Neural progenitor cell (in vitro differentiated cells): ENCODE measurements around the gene ENPP6. TPM values are rescaled to one million over a fixed set of nuclear protein-coding genes. Genes with fewer than 3 reads are reported as not detected.
A peak's percentile ranks its signal among the peaks of the same experiment; 100 is the strongest.

ENCODE experiments used
- DNase-seq: peaks from one replicate; pipeline ENCODE4 v3.0.0-alpha.2; 2016; ENCODE audit warnings: low spot score
- H2AFZ ChIP-seq: fragments of 200-600 bp; sonication (generic); replicated peaks from 2 replicates; pipeline ENCODE4 v1.6.1; 2016; ENCODE audit warnings: antibody characterized with exemption
- H3F3A ChIP-seq: fragments of 200-600 bp; sonication (generic); 2 replicates; pipeline ENCODE4 v1.6.1; 2016; ENCODE audit warnings: antibody characterized with exemption, low read depth
- H3K27ac ChIP-seq: fragments of 200-600 bp; sonication (generic); 2 replicates; pipeline ENCODE4 v1.5.1; 2016; ENCODE audit warnings: mild to moderate bottlenecking
- H3K27me3 ChIP-seq: fragments of 200-600 bp; sonication (generic); 2 replicates; pipeline ENCODE4 v1.6.1; 2016; ENCODE audit warnings: mild to moderate bottlenecking, moderate library complexity
- H3K36me3 ChIP-seq: fragments of 200-600 bp; sonication (generic); 2 replicates; pipeline ENCODE4 v1.5.1; 2016
- H3K4me1 ChIP-seq: fragments of 200-600 bp; sonication (generic); 2 replicates; pipeline ENCODE4 v1.6.1; 2016; ENCODE audit warnings: mixed run types
- H3K4me2 ChIP-seq: fragments of 200-600 bp; sonication (generic); 2 replicates; pipeline ENCODE4 v1.6.1; 2016
- H3K4me3 ChIP-seq: fragments of 200-600 bp; sonication (generic); 2 replicates; pipeline ENCODE4 v1.5.1; 2016
- H3K79me2 ChIP-seq: fragments of 200-600 bp; sonication (generic); 2 replicates; pipeline ENCODE4 v1.6.1; 2016; ENCODE audit warnings: low read depth
- H3K9ac ChIP-seq: fragments of 200-600 bp; sonication (generic); 2 replicates; pipeline ENCODE4 v1.6.1; 2016
- H3K9me3 ChIP-seq: fragments of 200-600 bp; sonication (generic); 2 replicates; pipeline ENCODE4 v1.5.1; 2016; ENCODE audit warnings: low read depth
- H4K20me1 ChIP-seq: fragments of 200-600 bp; sonication (generic); 2 replicates; pipeline ENCODE4 v1.6.1; 2016; ENCODE audit warnings: low read depth
- H3K27ac Mint-ChIP-seq: 3 replicates; pipeline ENCODE4 v1.8.0; 2021; ENCODE audit warnings: mixed read lengths
- H3K27me3 Mint-ChIP-seq: 2 replicates; pipeline ENCODE4 v1.8.0; 2022; ENCODE audit warnings: low read depth, mild to moderate bottlenecking, inconsistent platforms, moderate library complexity, mixed read lengths; ENCODE audit not compliant: insufficient read depth
- H3K36me3 Mint-ChIP-seq: 3 replicates; pipeline ENCODE4 v1.8.0; 2021; ENCODE audit warnings: mixed read lengths
- H3K4me1 Mint-ChIP-seq: 3 replicates; pipeline ENCODE4 v1.8.0; 2021; ENCODE audit warnings: mixed read lengths
- H3K4me3 Mint-ChIP-seq: 3 replicates; pipeline ENCODE4 v1.8.0; 2021; ENCODE audit warnings: mild to moderate bottlenecking, moderate library complexity, mixed read lengths
- H3K9me3 Mint-ChIP-seq: 3 replicates; pipeline ENCODE4 v1.8.0; 2020; ENCODE audit warnings: mixed read lengths
- EZH2 ChIP-seq: fragments of 200-600 bp; sonication (generic); IDR thresholded peaks from 2 replicates; pipeline ENCODE4 v1.6.1; 2017; ENCODE audit warnings: antibody characterized with exemption, mild to moderate bottlenecking, moderate library complexity
- EZH2phosphoT487 ChIP-seq: fragments of 200-600 bp; sonication (generic); IDR thresholded peaks from 2 replicates; pipeline ENCODE4 v1.6.1; 2017; ENCODE audit warnings: antibody characterized with exemption
- total RNA-seq: library from RNA; depleted of rRNA; stranded (reverse); fragments of >200 nt; gene quantifications from 2 replicates; pipeline ENCODE4 v1.2.3, GENCODE V29; 2015; ENCODE audit warnings: low replicate concordance
- TF ChIP-seq, protein P1 (sequence below): fragments of 200-600 bp; sonication (generic); IDR thresholded peaks from 2 replicates; pipeline ENCODE4 v1.5.1; 2017; ENCODE audit warnings: antibody characterized with exemption, mild to moderate bottlenecking

Gene ENPP6
- total RNA-seq, 1 donor from 2014 or later, result not detected

DNA sequence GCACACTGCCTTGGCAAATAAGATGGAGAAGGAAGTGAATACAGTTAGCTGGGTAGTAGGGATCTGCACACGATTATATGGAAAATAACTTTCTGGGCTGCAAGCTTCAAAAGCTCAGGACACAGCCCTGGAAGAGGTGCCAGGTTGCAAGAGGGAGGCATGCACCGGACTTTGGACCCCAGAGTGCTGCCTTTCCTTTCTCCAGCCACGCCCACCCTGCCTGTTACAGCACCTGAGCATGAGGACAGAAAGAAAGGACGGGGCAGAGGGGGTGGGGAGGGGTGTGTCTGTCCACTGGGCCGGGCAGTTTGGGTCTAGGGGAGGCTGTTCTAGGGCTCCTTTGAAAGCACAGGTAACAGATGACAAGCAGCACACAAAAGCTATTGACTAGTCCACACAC is 152.8 kb downstream of the ENPP6 start:
- no peak overlapping the region for H3K4me3 Mint-ChIP-seq
- Histone ChIP-seq H3K27me3 (no peaks in the 10 kb centered on the region), H3K9ac (no peak overlapping the region), H3K9me3 (no peaks in the 10 kb centered on the region), H3K79me2 (no peaks in the 10 kb centered on the region), H2AFZ (no peak overlapping the region), H3K36me3 (no peaks in the 10 kb centered on the region), H3F3A (no peaks in the 10 kb centered on the region), H3K4me2 (no peak overlapping the region), H4K20me1 (no peaks in the 10 kb centered on the region), H3K4me1 (peaks cover 7% of the 10 kb centered on the region), H3K27ac (no peak overlapping the region), H3K4me3 (no peak overlapping the region)
- peaks cover 2% of the 10 kb centered on the region for H3K4me1 Mint-ChIP-seq
- H3K36me3 Mint-ChIP-seq, result peaks cover 2% of the 10 kb centered on the region
- no peak overlapping the region for H3K27ac Mint-ChIP-seq
- H3K9me3 Mint-ChIP-seq, result no peaks in the 10 kb centered on the region
- DNase-seq, result no peak
- H3K27me3 Mint-ChIP-seq, result peaks cover 6% of the 10 kb centered on the region
- no peak for TF ChIP-seq EZH2
- TF ChIP-seq, protein P1, sequence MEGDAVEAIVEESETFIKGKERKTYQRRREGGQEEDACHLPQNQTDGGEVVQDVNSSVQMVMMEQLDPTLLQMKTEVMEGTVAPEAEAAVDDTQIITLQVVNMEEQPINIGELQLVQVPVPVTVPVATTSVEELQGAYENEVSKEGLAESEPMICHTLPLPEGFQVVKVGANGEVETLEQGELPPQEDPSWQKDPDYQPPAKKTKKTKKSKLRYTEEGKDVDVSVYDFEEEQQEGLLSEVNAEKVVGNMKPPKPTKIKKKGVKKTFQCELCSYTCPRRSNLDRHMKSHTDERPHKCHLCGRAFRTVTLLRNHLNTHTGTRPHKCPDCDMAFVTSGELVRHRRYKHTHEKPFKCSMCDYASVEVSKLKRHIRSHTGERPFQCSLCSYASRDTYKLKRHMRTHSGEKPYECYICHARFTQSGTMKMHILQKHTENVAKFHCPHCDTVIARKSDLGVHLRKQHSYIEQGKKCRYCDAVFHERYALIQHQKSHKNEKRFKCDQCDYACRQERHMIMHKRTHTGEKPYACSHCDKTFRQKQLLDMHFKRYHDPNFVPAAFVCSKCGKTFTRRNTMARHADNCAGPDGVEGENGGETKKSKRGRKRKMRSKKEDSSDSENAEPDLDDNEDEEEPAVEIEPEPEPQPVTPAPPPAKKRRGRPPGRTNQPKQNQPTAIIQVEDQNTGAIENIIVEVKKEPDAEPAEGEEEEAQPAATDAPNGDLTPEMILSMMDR, result no peak
- no peak for TF ChIP-seq EZH2phosphoT487

DNA sequence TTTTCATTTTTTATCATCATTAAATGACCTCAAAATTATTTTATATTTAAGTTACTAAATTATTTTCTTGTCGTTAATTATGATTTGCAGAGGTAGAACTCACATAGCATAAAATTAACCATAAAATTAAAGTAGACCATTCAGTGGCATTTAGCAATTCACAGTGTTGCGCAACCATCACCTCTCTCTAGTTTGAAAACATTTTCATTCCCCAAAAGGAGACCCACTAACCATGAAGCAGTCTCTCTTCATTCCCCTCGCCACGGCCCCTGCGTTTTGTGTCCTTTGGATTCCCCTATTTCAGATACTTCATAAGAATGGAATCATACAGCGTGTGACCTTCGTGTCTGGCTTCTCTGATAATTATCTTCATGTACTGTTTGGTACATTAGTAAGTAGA is 154.9 kb downstream of the ENPP6 start:
- Histone ChIP-seq H3K4me3 (no peak overlapping the region), H3K79me2 (no peaks in the 10 kb centered on the region), H2AFZ (no peak overlapping the region), H3K4me1 (peaks cover 7% of the 10 kb centered on the region), H4K20me1 (no peaks in the 10 kb centered on the region), H3K9ac (no peak overlapping the region), H3K36me3 (no peaks in the 10 kb centered on the region), H3K4me2 (no peak overlapping the region), H3K27ac (no peak overlapping the region), H3K9me3 (no peaks in the 10 kb centered on the region), H3K27me3 (no peaks in the 10 kb centered on the region), H3F3A (no peaks in the 10 kb centered on the region)
- H3K27ac Mint-ChIP-seq, result no peak overlapping the region
- peaks cover 2% of the 10 kb centered on the region for H3K4me1 Mint-ChIP-seq
- H3K36me3 Mint-ChIP-seq, result peaks cover 2% of the 10 kb centered on the region
- TF ChIP-seq EZH2phosphoT487 (no peak), EZH2 (no peak)
- TF ChIP-seq, protein P1, result no peak
- no peak overlapping the region for H3K4me3 Mint-ChIP-seq
- peaks cover 6% of the 10 kb centered on the region for H3K27me3 Mint-ChIP-seq
- DNase-seq, result no peak
- H3K9me3 Mint-ChIP-seq, result no peaks in the 10 kb centered on the region

DNA sequence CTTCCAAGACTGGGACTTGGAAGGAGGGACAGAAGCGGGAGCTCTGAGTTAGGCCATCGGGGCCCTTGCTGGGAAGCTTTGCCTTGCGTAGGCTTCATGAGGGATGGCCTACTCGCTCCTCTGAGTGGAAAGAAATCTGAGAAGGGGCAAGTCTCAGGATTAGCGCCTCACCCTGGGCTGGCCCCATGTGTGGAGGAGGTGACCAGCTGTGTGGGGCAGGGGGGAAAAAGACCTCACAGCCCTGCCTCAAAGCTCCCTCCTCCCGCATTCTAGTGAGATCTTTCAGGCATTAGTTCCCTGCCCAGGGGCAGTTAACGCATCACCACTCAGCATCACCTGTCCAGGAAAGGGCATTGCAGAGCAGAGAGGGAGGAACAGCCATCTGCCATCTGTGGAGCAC is 156.1 kb downstream of the ENPP6 start:
- H3K36me3 Mint-ChIP-seq, result peaks cover 2% of the 10 kb centered on the region
- DNase-seq, result peak; percentile 21
- H3K4me1 Mint-ChIP-seq, result no peaks in the 10 kb centered on the region
- H3K27ac Mint-ChIP-seq, result no peak overlapping the region
- H3K9me3 Mint-ChIP-seq, result no peaks in the 10 kb centered on the region
- Histone ChIP-seq H3K79me2 (no peaks in the 10 kb centered on the region), H3K9ac (no peak overlapping the region), H3K4me1 (peaks cover 7% of the 10 kb centered on the region), H4K20me1 (no peaks in the 10 kb centered on the region), H3K27me3 (no peaks in the 10 kb centered on the region), H3K4me2 (no peak overlapping the region), H2AFZ (no peak overlapping the region), H3K9me3 (no peaks in the 10 kb centered on the region), H3K36me3 (no peaks in the 10 kb centered on the region), H3K27ac (no peak overlapping the region), H3K4me3 (no peak overlapping the region), H3F3A (no peaks in the 10 kb centered on the region)
- TF ChIP-seq, protein P1, result no peak
- TF ChIP-seq EZH2 (no peak), EZH2phosphoT487 (no peak)
- no peak overlapping the region for H3K4me3 Mint-ChIP-seq
- peaks cover 8% of the 10 kb centered on the region for H3K27me3 Mint-ChIP-seq
